Uterus (tissue), 4 donors: ENCODE measurements around the gene ABCD3. TPM values are rescaled to one million over a fixed set of nuclear protein-coding genes. Genes with fewer than 3 reads are reported as not detected.
"Not testable (repeated sequence)": the region's sequence is repeated elsewhere in the genome, so short reads cannot be mapped to it uniquely, and the experiment has no call there.

ENCODE experiments used
- DNase-seq, 2 donors: peaks; one replicate each; pipeline ENCODE4 v3.0.0-alpha.2; 2019 to 2020
- H3K27ac ChIP-seq, 2 donors: fragments of 200-600 bp; sonication (generic); 1 replicate in 1 of 2; 2 replicates in 1 of 2; pipeline ENCODE4 v1.5.1; 2016 to 2018
- H3K27me3 ChIP-seq, 2 donors: fragments of 200-600 bp; sonication (generic); one replicate each; pipeline ENCODE4 v1.5.1; 2018 to 2019; ENCODE audit warnings: control low read depth in 1 of 2
- H3K36me3 ChIP-seq, 2 donors: fragments of 200-600 bp; sonication (generic); one replicate each; pipeline ENCODE4 v1.5.1; 2019; ENCODE audit warnings: control low read depth in 1 of 2
- H3K4me1 ChIP-seq, 2 donors: fragments of 200-600 bp; sonication (generic); one replicate each; pipeline ENCODE4 v1.5.1; 2018 to 2019; ENCODE audit warnings: control low read depth in 1 of 2
- H3K4me3 ChIP-seq, 2 donors: fragments of 200-600 bp; sonication (generic); 1 replicate in 1 of 2; 2 replicates in 1 of 2; pipeline ENCODE4 v1.5.1; 2018 to 2019; ENCODE audit warnings: mild to moderate bottlenecking in 1 of 2
- H3K9me3 ChIP-seq, 2 donors: fragments of 200-600 bp; sonication (generic); one replicate each; pipeline ENCODE4 v1.5.1; 2019; ENCODE audit warnings: control low read depth in 1 of 2
- POLR2A ChIP-seq, 2 donors: fragments of 450-650 bp; IDR thresholded peaks; one replicate each; pipeline ENCODE4 v1.6.1; 2016; ENCODE audit warnings: antibody characterized with exemption in 2 of 2, mild to moderate bottlenecking in 1 of 2, moderate library complexity in 1 of 2
- intact Hi-C: fragments of 100-400 bp; cut with DNase I; formaldehyde crosslinking; loops from one replicate; pipeline ENCODE4 v1.15.1; 2023; ENCODE audit warnings: low total_unique reads
- total RNA-seq, 4 donors: library from RNA; depleted of rRNA in 3 of 4; stranded (reverse); fragments of >200 nt in 3 of 4; gene quantifications; one replicate each; pipeline versions ENCODE4 v1.1.0 to v1.2.4, GENCODE V29; 2014 to 2023
- TF ChIP-seq, protein P1 (sequence below), 4 experiments: fragments of 200-600 bp in 2 of 4; fragments of 450-650 bp in 2 of 4; sonication (generic) in 2 of 4; IDR thresholded peaks; one replicate each; pipeline ENCODE4 v1.5.1; 2016 to 2019; ENCODE audit warnings: antibody characterized with exemption in 4 of 4, mild to moderate bottlenecking in 2 of 4, moderate library complexity in 1 of 4
- donor health status: DM: yes; HTN: yes; CAD: no.

Gene ABCD3
- total RNA-seq, 4 donors from 2014 or later = 18.4 to 53.2 (median 30.7) TPM

DNA sequence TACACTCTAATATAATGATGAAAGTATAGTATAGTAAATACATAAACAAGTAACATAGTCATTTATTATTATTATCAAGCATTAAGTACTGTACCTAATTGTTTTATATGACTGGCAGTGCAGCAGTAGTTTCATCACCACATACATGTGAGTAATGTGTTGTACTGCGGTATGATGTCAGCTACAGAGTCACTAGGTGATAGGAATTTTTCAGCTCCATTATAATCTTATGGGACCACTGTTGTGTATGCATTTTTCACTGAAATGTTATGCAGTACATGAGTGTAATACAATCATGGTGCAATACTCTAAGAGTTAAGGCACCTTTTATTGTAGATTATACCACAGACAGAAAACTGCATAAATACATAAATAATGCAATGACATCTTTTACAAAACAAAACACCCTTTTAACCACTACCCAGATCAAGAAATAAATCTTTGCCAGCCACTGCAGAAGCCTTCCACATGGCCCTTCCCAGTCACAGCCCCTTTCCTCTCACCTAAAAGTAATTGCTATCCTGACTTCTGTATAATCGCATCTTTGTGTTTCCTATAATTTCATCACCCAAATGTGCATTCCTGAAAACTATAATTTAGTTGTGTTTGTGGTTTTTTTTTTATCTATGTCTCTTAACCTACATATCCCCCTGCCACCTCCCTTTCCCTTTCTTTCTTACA is 16.3 kb downstream of the ABCD3 start:
- no peaks in the 10 kb centered on the region for H3K27me3 ChIP-seq
- DNase-seq = no peak
- intact Hi-C loops = no loop called here
- no peaks in the 10 kb centered on the region for H3K36me3 ChIP-seq
- H3K9me3 ChIP-seq = no peaks in the 10 kb centered on the region
- no peak overlapping the region for H3K4me3 ChIP-seq
- no peak for TF ChIP-seq POLR2A (IDR thresholded peaks at IDR 0.05)
- TF ChIP-seq, protein P1, sequence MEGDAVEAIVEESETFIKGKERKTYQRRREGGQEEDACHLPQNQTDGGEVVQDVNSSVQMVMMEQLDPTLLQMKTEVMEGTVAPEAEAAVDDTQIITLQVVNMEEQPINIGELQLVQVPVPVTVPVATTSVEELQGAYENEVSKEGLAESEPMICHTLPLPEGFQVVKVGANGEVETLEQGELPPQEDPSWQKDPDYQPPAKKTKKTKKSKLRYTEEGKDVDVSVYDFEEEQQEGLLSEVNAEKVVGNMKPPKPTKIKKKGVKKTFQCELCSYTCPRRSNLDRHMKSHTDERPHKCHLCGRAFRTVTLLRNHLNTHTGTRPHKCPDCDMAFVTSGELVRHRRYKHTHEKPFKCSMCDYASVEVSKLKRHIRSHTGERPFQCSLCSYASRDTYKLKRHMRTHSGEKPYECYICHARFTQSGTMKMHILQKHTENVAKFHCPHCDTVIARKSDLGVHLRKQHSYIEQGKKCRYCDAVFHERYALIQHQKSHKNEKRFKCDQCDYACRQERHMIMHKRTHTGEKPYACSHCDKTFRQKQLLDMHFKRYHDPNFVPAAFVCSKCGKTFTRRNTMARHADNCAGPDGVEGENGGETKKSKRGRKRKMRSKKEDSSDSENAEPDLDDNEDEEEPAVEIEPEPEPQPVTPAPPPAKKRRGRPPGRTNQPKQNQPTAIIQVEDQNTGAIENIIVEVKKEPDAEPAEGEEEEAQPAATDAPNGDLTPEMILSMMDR (IDR thresholded peaks at IDR 0.05) = no peak
- no peak overlapping the region for H3K27ac ChIP-seq
- no peaks in the 10 kb centered on the region for H3K4me1 ChIP-seq

DNA sequence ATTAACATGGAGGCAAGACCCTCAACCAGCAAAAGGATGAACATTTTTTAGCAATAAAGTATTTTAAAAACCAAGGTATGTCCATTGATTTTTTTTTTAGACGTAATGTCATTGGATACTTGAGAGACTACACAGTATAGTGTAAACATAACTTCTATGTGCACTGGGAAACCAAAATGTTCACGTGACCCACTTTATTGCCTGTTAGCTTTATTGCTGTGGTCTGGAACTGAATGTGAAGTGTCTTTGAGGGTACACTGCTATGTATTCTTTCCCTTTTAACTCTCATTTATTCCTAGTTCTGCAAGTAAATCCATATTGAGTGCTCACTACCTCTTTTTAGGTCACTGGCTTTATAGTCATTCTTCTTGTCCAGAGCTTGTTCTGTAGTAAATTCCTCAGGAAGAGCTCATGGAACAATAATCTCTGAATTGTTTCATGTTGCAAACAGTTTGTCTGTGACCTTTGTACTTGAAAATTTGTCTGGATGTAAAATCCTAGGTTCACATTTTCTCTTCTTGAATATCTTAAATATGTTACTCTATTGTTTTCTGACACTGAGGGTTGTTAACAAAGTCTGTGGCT is 20.6 kb downstream of the ABCD3 start:
- Histone ChIP-seq H3K9me3 (peaks cover 0 to 7% of the 10 kb centered on the region in 2 donors), H3K27me3 (no peaks in the 10 kb centered on the region), H3K27ac (no peak overlapping the region), H3K4me3 (no peak overlapping the region), H3K36me3 (no peaks in the 10 kb centered on the region), H3K4me1 (no peaks in the 10 kb centered on the region)
- no peak for TF ChIP-seq POLR2A (IDR thresholded peaks at IDR 0.05)
- TF ChIP-seq, protein P1 (IDR thresholded peaks at IDR 0.05) = no peak
- intact Hi-C loops = no loop called here
- DNase-seq = no peak

DNA sequence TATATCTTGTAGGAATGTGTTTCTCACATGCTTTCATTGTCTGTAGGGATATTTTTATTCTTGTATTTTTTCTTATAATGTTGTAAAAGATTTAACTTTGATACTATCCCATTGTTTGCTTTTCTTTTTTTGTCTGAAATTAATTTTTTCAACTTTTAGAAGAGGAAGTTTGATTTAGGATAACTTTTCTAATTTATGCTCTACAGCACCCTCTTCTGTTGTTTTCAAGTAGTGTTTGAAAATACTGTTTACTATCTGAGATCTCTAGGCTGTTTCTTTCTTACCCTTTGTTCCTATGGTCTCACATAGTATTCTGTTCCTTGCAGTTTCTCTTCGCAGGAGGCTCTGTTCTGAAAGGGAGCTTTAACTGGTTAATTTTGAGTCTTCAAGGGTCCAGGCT is 21.9 kb downstream of the ABCD3 start:
- H3K27ac ChIP-seq = no peak overlapping the region
- no peaks in the 10 kb centered on the region for H3K4me1 ChIP-seq
- H3K27me3 ChIP-seq = no peaks in the 10 kb centered on the region
- H3K4me3 ChIP-seq = no peak overlapping the region
- no peaks in the 10 kb centered on the region for H3K36me3 ChIP-seq
- intact Hi-C loops = no loop called here
- no peak for TF ChIP-seq POLR2A (IDR thresholded peaks at IDR 0.05)
- TF ChIP-seq, protein P1 (IDR thresholded peaks at IDR 0.05) = no peak
- no peak for DNase-seq
- H3K9me3 ChIP-seq = peaks cover 0 to 7% of the 10 kb centered on the region in 2 donors

DNA sequence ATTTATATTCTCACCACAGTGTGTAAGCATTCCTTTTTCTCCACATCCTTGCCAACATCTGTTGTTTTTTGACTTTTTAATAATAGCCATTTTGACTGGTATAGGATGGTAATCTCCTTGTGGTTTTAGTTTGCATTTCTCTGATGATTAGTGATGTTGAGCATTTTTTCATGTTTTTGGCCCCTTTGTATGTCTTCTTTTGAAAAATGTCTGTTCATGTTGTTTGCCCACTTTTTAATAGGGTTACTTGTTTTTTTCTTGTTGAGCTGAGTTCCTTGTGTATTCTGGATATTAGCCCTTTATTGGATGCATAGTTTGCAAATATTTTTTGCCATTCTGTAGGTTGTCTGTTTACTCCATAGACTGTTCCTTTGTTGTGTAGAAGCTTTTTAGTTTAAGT is 24.9 kb downstream of the ABCD3 start:
- H3K27me3 ChIP-seq, H3K9me3 ChIP-seq, H3K27ac ChIP-seq, intact Hi-C loops, DNase-seq, H3K4me3 ChIP-seq, H3K4me1 ChIP-seq, H3K36me3 ChIP-seq: not testable (repeated sequence)

DNA sequence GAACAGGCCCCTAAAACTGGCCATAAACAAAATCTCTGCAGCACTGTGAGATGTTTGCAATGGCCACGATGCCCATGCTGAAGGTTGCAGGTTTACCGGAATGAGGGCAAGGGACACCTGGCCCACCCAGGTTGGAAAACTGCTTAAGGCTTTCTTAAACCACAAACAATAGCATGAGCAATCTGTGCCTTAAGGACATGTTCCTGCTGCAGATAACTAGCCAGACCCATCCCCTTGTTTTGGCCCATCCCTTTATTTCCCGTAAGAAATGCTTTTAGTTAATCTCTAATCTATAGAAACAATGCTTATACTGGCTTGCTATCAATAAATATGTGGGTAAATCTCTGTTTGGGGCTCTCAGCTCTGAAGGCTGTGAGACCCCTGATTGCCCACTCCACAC is 26.6 kb downstream of the ABCD3 start:
- intact Hi-C loops, H3K36me3 ChIP-seq, H3K27ac ChIP-seq, H3K27me3 ChIP-seq, DNase-seq, H3K4me3 ChIP-seq, H3K4me1 ChIP-seq: not testable (repeated sequence)
- peaks cover 0 to 14% of the 10 kb centered on the region in 2 donors for H3K9me3 ChIP-seq

DNA sequence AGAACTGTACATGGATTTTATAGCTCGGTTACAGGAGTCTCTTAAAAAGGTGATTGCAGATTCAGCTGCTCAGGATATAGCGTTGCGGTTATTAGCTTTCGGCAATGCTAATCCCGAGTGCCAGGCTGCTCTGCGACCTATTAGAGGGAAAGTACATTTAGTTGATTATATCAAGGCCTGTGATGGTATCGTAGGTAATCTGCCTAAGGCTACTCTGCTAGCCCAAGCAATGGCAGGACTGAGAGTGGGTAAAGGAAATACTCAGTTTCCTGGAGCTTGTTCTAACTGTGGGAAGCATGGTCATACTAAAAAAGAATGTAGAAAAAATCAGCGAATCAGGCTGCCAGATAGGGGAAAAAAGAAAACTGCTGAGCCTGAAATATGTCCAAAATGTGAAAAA is 27.5 kb downstream of the ABCD3 start:
- H3K36me3 ChIP-seq, H3K4me1 ChIP-seq, H3K4me3 ChIP-seq, H3K27ac ChIP-seq, H3K27me3 ChIP-seq, DNase-seq, intact Hi-C loops: not testable (repeated sequence)
- peaks cover 0 to 21% of the 10 kb centered on the region in 2 donors for H3K9me3 ChIP-seq

DNA sequence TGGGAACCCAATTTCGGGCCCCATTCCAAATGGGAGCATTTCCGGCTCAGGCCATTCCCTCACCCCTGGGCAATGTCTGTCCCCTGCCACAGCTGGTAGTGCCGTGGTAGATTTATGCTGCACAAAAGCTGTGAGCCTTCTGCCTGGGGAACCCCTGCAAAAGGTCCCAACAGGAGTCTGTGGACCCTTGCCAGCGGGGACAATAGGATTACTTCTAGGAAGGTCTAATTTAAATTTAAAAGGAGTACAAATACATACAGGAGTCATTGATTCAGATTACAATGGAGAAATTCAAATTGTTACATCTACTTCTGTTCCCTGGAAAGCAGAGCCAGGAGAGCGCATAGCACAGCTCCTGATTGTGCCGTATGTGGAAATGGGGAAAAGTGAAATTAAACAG is 28.0 kb downstream of the ABCD3 start:
- H3K27ac ChIP-seq, H3K4me3 ChIP-seq, H3K4me1 ChIP-seq, H3K27me3 ChIP-seq, DNase-seq, intact Hi-C loops, H3K36me3 ChIP-seq: not testable (repeated sequence)
- peaks cover 0 to 21% of the 10 kb centered on the region in 2 donors for H3K9me3 ChIP-seq

DNA sequence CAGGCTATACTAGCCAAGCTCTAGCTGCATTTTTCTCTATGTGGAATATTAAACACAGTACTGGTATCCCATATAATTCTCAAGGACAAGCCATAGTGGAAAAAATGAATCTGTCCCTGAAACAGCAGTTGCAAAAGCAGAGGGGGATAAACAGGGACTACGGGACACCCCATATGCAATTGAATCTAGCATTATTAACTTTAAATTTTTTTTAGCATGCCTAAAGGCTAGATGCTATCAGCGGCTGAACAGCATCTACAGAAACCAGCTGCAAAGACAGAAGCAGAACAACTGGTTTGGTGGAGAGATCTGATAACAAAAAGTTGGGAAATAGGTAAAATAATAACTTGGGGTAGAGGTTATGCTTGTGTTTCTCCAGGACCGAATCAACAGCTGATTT is 30.6 kb downstream of the ABCD3 start:
- H3K4me3 ChIP-seq, H3K27ac ChIP-seq, intact Hi-C loops, DNase-seq, H3K36me3 ChIP-seq, H3K27me3 ChIP-seq, H3K4me1 ChIP-seq: not testable (repeated sequence)
- H3K9me3 ChIP-seq = peaks cover 0 to 14% of the 10 kb centered on the region in 2 donors
